NCI-H748 (cell line): ENCODE measurements around the gene CCDC197.
A peak's percentile ranks its signal among the peaks of the same experiment; 100 is the strongest.

Experiments used
- DNase-seq: peaks from one replicate; lab custom pipeline; 2025; ENCODE audit not compliant: unreplicated experiment; lab: John Stamatoyannopoulos, UW

CCDC197 gene

GRCh38 chr14:93960774-93961438 is 36.2 kb upstream of the CCDC197 start:
- DNase-seq, result no peak

GRCh38 chr14:93961620-93962019 is 35.5 kb upstream of the CCDC197 start:
- DNase-seq, result no peak

- DNase-seq, result no peak
Measured at GRCh38 chr14:93962701-93963601, 34.1 kb upstream of the CCDC197 start.

- no peak for DNase-seq
Measured at GRCh38 chr14:93963692-93964091, 33.4 kb upstream of the CCDC197 start.

- DNase-seq, result no peak
Measured at GRCh38 chr14:93964281-93964680, 32.8 kb upstream of the CCDC197 start.

- no peak for DNase-seq
Measured at GRCh38 chr14:93964820-93965286, 32.2 kb upstream of the CCDC197 start.

GRCh38 chr14:93965287-93965821 is 31.7 kb upstream of the CCDC197 start:
- DNase-seq, result no peak

- DNase-seq, result no peak
Measured at GRCh38 chr14:93965946-93966474, 31.1 kb upstream of the CCDC197 start.

GRCh38 chr14:93967637-93968250 is 29.4 kb upstream of the CCDC197 start:
- no peak for DNase-seq

- no peak for DNase-seq
Measured at GRCh38 chr14:93969082-93969828, 27.8 kb upstream of the CCDC197 start.

- DNase-seq, result peak; percentile 68
Measured at GRCh38 chr14:93970585-93970964, 26.5 kb upstream of the CCDC197 start.

GRCh38 chr14:93970965-93971634 is 26.0 kb upstream of the CCDC197 start:
- DNase-seq, result peak; percentile 29

GRCh38 chr14:93971635-93972027 is 25.5 kb upstream of the CCDC197 start:
- no peak for DNase-seq

GRCh38 chr14:93972618-93973205 is 24.4 kb upstream of the CCDC197 start:
- DNase-seq, result no peak

GRCh38 chr14:93973607-93974006 is 23.5 kb upstream of the CCDC197 start:
- DNase-seq, result no peak

GRCh38 chr14:93974299-93974698 is 22.8 kb upstream of the CCDC197 start:
- DNase-seq, result no peak

- DNase-seq, result no peak
Measured at GRCh38 chr14:93974833-93975232, 22.3 kb upstream of the CCDC197 start.

- DNase-seq, result no peak
Measured at GRCh38 chr14:93975791-93976476, 21.2 kb upstream of the CCDC197 start.

GRCh38 chr14:93976477-93977057 is 20.5 kb upstream of the CCDC197 start, which contains the start of gene ASB2:
ASB2 (minus strand) TSS chr14:93976570; CDS start chr14:93964539, 12,031 bp downstream.
- no peak for DNase-seq
